HL-60 (cell line): Measurements from ENCODE around the gene DYSF.

Experiments used
- POLR2AphosphoS5 ChIP-seq: IDR thresholded peaks from 2 replicates; pipeline ENCODE4 v1.6.1; 2012; ENCODE audit warnings: low read depth
- TF ChIP-seq, protein P1 (sequence below): IDR thresholded peaks from one replicate; pipeline ENCODE4 v1.5.1; 2011; ENCODE audit warnings: low read length, control low read depth, inconsistent platforms; ENCODE audit not compliant: insufficient read depth
- TF ChIP-seq, protein P2 (sequence below): IDR thresholded peaks from 2 replicates; pipeline ENCODE4 v1.6.1; 2012; ENCODE audit warnings: low read depth; ENCODE audit not compliant: insufficient replicate concordance

DNA sequence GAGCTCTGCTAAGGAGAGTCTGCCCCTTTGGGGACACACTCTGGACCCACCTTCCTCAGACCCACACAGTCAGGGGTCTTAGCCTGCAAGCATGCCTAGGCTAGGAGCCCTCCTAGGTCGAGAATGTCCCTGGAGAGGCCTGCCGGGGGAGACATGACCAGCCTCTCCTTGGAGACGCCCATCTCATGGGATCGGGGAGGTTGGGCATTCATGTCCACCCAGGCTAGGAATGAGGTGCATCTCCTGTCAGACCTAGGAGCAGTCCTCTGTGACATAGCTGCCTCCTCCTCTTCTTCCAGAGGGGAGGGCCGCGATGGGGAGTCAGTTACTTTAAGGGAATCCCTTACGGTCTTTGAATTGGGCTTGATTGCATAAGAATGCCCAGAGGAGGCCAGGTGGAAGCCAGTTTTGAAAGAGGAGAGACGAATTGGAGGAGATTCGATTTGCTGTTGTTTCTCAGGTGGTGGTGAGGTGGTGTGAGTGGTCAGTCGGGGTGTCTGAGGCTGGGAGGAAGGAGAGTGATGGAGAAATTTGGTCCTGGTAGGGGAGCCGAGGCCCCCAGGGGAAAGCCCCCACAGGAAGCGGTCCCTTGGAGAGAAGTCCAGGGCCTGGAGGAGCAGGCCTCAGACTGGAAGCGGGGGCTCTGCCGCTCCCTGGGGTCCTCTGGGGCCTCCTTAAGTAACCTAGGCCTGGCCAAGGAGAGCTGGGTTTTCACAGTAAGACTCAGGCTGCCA is 241.3 kb downstream of the DYSF start:
- TF ChIP-seq, protein P1, sequence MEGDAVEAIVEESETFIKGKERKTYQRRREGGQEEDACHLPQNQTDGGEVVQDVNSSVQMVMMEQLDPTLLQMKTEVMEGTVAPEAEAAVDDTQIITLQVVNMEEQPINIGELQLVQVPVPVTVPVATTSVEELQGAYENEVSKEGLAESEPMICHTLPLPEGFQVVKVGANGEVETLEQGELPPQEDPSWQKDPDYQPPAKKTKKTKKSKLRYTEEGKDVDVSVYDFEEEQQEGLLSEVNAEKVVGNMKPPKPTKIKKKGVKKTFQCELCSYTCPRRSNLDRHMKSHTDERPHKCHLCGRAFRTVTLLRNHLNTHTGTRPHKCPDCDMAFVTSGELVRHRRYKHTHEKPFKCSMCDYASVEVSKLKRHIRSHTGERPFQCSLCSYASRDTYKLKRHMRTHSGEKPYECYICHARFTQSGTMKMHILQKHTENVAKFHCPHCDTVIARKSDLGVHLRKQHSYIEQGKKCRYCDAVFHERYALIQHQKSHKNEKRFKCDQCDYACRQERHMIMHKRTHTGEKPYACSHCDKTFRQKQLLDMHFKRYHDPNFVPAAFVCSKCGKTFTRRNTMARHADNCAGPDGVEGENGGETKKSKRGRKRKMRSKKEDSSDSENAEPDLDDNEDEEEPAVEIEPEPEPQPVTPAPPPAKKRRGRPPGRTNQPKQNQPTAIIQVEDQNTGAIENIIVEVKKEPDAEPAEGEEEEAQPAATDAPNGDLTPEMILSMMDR, result no peak
- no peak for TF ChIP-seq POLR2AphosphoS5
- TF ChIP-seq, protein P2, sequence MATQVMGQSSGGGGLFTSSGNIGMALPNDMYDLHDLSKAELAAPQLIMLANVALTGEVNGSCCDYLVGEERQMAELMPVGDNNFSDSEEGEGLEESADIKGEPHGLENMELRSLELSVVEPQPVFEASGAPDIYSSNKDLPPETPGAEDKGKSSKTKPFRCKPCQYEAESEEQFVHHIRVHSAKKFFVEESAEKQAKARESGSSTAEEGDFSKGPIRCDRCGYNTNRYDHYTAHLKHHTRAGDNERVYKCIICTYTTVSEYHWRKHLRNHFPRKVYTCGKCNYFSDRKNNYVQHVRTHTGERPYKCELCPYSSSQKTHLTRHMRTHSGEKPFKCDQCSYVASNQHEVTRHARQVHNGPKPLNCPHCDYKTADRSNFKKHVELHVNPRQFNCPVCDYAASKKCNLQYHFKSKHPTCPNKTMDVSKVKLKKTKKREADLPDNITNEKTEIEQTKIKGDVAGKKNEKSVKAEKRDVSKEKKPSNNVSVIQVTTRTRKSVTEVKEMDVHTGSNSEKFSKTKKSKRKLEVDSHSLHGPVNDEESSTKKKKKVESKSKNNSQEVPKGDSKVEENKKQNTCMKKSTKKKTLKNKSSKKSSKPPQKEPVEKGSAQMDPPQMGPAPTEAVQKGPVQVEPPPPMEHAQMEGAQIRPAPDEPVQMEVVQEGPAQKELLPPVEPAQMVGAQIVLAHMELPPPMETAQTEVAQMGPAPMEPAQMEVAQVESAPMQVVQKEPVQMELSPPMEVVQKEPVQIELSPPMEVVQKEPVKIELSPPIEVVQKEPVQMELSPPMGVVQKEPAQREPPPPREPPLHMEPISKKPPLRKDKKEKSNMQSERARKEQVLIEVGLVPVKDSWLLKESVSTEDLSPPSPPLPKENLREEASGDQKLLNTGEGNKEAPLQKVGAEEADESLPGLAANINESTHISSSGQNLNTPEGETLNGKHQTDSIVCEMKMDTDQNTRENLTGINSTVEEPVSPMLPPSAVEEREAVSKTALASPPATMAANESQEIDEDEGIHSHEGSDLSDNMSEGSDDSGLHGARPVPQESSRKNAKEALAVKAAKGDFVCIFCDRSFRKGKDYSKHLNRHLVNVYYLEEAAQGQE, result no peak
